Muscle of back (tissue), 13 donors: ENCODE measurements around the gene CPT1C. TPM values are rescaled to one million over a fixed set of nuclear protein-coding genes. Genes with fewer than 3 reads are reported as not detected.

Source experiments
- DNase-seq, 3 donors: peaks; one replicate each; pipeline versions ENCODE4 v3.0.0 to v3.0.0-alpha.2; 2013
- long read RNA-seq, 9 donors: transcript quantifications; one replicate each; lab custom pipeline, GENCODE V29; 2026
- polyA plus RNA-seq, 10 donors: library from polyadenylated mRNA; unstranded; fragments of 120-200 nt; gene quantifications; one replicate each; pipeline ENCODE4 v1.2.1, GENCODE V29; 2013; ENCODE audit not compliant: insufficient read length in 10 of 10

CPT1C gene
- 10 to 100 TPM in 3 of 10 donors, 1 to 10 TPM in 7; 7.0 to 21.4 (median 9.7) TPM for polyA plus RNA-seq
- long read RNA-seq, donor 1, partial matches to known transcripts: 0 of 2 reads
- long read RNA-seq, donor 1, other reads (novel, unspliced or antisense): 0 of 2 reads
- long read RNA-seq, donor 2, partial matches to known transcripts: 0 of 2 reads
- long read RNA-seq, donor 2, other reads (novel, unspliced or antisense): 0 of 2 reads
- long read RNA-seq, donor 3: 0 reads
- long read RNA-seq, donor 4, partial matches to known transcripts: 0 of 1 reads
- long read RNA-seq, donor 4, other reads (novel, unspliced or antisense): 0 of 1 reads
- long read RNA-seq, donor 5, partial matches to known transcripts: 0 of 1 reads
- long read RNA-seq, donor 5, other reads (novel, unspliced or antisense): 0 of 1 reads
- long read RNA-seq, donor 6: 0 reads
- long read RNA-seq, donor 7, partial matches to known transcripts: 0 of 1 reads
- long read RNA-seq, donor 7, other reads (novel, unspliced or antisense): 0 of 1 reads
- long read RNA-seq, donor 8: 0 reads
- long read RNA-seq, donor 9: 0 reads

- peak; percentile 71 to 91 (median 74) for DNase-seq
These were observed at the start of gene CPT1C for GRCh38 chr19:49690656-49691242. CPT1C (plus strand) TSS chr19:49691116; CDS start chr19:49692253, 1,137 bp downstream.

DNA sequence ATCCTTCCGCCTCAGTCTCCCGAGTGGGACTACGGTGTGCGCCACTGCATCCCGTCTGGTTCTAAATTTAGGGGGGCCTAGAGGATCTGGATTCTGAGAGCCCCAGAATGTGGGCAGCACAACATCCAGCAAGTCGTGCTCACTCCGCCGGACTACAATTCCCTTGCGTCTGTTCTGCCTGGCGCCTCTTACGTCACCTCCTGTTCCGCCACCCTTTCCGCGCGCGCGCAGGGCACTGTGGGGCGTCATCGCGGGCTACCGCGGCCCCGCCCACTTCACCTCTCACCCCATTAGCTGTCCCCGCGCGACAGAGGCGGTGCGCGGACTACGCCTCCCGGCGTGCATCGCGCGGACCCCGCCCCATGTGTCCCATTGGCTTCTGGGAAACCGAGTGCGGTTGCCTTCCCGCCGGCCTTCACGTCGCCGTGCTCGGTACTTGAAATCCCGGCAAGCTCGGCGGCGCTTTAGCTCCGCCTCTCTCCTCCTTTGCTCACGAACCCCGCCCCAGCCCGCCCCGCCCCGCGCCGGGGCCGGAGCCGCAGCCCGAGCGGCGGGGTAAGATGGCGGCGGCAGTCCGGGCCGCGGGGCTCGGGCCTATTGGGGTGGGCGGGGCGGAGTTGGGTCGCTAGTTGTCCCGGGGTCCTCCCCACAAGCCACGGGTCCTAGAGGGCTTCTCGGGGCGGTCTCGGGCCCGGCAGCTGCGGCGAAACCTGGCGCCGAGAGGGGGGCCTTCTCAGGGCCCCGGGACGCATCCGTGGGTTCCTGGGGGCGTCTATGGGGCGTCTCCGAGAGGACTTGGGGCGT, 49.0 kb upstream of the CPT1C start, which contains the start of gene SCAF1:
Gene SCAF1 (plus strand): TSS at position 522 of the 804 bp plus-strand sequence. CDS start 2,818 bp downstream, outside the sequence.
- peak; percentile 99 to 100 (median 100) for DNase-seq

DNA sequence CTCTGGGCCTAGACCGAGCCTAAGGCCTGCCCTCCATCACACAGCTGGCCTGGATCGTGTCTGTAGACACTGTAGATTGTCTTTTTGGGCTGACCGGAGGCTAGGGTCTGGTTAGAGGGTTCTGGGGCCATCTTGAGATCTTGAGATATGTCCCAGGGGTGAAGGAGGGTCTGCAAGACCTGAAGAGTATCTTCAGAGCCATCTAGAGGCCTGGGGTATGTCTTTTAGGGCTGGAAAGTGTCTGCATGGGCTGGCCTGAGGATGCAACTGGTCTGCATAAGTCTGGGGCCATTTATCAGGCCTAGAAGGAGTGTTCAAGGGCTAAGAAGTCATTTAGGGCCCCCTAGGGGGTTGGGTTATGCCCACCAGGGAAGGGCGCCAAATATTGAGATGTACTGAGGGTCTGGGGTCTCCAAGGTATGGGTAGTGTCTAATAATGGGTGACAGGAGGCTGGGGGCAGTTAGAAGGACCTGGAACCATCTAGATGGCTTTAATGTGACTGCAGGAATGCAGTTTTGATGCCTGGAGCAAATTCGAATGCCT, 48.4 kb upstream of the CPT1C start:
- DNase-seq: no peak

DNA sequence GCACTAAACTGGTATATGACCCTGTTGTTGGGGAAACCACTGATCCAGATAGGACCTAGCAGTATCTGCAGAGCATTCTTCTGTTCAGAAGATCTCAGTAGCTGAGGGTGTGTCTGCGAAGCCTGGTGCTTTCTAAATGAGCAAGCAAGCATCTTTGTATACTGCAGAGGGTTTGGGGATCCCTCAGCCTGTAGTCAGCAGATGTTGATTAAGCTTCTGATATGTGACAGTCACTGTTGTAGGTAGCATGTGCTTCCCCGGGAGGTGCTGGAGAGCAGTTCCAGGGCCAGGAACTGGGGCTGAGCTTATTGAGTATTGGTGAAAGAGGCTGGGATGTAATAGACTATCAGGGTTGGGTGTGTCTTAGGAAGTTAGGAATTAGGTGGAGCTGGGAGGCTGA, 47.5 kb upstream of the CPT1C start:
- DNase-seq: no peak

DNA sequence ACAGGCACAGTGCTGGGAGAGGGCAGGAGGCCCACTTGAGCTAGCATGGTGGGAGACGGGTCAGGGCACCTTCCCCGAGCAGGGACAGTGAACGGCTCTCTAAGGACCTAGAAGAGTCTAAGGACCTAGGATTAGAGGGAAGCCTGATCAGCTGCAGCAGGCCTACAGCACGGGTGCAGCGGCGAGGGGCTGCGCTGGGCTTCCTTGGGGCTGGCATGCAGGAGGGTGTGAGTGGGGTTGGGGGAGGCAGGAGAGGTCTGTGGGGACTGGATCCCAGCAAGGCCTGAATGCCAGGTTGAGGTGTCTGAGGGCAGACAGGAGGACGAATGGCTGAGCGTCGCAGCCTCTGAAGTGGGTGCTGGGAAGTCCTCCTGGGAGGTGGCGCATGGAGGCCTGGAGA, 45.3 kb upstream of the CPT1C start:
- no peak for DNase-seq

- no peak for DNase-seq
These were observed 44.9 kb upstream of the CPT1C start for GRCh38 chr19:49645995-49646394.

GRCh38 chr19:49646586-49646985, 44.3 kb upstream of the CPT1C start:
- no peak for DNase-seq

DNA sequence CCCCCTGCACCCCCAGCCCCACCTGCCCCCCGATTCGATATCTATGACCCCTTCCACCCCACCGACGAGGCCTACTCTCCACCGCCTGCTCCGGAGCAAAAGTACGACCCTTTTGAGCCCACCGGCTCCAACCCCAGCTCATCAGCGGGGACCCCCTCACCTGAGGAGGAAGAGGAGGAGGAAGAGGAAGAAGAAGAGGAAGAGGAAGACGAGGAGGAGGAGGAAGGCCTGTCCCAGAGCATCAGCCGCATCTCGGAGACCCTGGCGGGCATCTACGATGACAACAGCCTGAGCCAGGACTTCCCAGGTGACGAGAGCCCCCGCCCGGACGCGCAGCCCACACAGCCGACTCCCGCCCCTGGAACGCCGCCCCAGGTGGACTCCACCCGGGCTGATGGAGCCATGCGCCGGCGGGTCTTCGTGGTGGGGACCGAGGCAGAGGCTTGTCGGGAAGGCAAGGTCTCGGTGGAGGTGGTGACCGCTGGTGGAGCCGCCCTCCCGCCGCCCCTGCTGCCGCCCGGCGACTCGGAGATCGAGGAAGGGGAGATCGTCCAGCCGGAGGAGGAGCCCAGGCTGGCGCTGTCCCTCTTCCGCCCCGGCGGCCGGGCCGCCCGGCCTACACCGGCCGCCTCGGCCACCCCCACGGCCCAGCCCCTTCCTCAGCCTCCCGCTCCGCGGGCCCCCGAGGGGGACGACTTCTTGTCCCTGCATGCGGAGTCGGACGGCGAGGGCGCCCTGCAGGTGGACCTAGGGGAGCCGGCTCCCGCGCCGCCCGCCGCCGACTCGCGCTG, 39.7 kb upstream of the CPT1C start:
- no peak for DNase-seq

DNA sequence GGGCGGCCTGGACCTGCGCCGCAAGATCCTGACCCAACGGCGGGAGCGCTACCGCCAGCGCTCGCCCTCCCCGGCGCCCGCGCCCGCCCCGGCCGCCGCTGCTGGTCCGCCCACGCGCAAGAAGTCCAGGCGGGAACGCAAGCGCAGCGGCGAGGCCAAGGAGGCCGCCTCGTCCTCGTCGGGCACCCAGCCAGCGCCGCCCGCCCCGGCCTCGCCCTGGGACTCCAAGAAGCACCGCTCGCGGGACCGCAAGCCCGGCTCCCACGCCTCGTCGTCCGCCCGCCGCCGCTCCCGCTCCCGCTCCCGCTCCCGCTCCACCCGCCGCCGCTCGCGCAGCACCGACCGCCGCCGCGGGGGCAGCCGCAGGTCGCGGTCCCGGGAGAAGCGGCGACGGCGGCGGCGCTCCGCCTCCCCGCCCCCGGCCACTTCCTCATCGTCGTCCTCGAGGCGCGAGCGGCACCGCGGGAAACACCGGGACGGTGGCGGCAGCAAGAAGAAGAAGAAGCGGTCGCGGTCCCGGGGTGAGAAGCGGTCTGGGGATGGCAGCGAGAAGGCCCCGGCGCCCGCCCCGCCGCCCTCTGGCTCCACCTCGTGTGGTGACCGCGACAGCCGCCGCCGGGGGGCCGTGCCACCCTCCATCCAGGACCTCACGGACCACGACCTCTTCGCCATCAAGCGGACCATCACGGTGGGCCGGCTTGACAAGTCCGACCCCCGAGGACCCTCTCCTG, 38.9 kb upstream of the CPT1C start:
- DNase-seq: no peak

DNA sequence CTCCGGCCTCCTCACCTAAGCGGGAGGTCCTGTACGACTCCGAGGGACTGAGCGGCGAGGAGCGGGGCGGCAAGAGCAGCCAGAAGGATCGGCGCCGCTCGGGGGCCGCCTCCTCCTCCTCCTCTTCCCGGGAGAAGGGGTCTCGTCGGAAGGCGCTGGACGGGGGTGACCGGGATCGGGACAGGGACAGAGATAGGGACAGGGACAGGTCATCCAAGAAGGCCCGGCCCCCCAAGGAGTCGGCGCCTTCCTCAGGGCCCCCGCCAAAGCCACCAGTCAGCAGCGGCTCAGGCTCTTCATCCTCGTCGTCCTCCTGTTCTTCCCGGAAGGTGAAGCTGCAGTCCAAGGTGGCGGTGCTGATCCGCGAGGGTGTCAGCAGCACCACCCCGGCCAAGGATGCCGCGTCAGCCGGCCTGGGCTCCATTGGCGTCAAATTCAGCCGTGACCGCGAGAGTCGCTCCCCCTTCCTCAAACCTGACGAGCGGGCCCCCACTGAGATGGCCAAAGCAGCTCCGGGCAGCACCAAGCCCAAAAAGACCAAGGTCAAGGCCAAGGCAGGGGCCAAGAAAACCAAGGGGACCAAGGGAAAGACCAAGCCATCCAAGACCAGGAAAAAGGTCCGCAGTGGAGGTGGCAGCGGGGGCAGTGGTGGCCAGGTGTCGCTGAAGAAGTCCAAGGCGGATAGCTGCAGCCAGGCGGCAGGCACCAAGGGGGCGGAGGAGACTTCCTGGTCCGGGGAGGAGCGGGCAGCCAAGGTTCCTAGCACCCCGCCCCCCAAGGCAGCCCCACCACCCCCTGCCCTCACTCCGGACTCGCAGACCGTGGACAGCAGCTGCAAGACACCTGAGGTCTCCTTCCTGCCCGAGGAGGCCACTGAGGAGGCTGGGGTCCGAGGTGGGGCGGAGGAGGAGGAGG, 38.1 kb upstream of the CPT1C start:
- no peak for DNase-seq

DNA sequence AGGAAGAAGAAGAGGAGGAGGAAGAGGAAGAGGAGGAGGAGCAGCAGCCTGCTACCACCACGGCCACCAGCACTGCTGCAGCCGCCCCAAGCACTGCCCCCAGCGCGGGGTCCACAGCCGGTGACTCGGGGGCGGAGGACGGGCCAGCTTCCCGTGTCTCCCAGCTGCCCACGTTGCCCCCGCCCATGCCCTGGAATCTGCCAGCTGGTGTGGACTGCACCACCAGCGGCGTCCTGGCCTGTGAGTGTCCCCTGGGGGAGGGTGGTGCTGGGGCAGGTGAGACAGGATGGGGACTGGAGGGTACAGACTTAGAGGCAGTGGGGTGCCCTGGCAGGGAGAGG, 37.5 kb upstream of the CPT1C start:
- DNase-seq: no peak

DNA sequence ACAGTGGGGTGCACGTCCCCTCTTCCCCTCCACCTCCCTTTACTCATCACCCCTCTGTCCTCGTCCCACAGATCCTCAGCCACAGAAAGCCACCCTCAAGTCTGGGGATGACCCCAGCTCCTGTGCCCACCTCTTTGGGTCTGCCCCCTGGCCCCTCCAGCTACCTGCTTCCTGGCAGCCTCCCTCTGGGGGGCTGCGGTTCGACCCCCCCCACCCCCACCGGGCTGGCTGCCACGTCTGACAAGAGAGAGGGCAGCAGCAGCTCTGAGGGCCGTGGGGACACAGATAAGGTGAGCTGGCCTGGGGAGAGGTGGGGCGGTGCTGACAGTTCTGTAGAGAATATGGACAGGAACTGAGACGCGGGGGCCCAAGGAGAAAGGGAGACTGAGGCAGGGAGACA, 36.3 kb upstream of the CPT1C start:
- DNase-seq: no peak

DNA sequence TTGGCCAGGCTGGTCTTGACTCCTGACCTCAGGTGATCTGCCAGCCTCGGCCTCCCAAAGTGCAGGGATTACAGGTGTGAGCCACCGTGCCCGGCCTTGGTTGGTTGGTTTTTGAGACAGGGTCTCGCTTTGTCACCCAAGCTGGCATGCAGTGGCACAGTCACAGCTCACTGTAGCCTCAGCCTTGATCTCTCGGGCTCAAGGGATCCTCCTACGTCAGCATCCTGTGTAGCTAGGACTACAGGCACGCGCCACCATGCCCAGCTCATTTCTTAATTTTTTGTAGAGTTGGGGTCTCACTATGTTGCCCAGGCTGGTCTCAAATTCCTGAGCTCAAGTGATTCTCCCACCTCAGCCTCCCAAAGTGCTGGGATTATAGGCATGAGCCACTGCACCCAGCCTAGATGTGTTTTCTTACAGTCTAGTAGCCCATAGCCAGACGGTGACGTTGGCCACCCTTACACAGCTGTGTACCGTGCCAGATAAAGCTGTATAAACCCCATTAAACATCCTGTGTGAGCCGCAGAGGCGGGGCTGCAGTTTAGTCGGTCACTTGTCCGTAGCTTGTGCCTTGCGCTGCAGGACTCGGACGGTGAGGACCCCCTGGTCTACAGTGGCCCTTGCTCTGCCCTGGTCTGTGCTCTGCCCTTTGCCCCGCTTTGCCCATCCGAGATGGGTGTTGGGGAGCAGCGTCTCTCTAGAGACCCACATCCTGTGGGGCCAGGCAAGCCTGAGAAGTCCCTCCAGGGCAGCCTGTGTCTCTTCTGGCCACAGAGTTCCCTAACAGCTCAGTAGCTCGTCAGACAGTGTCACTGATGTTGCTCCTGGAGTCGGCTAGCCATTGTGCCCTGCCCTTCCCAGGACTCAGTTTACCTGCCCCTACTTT, 35.1 kb upstream of the CPT1C start:
- DNase-seq: no peak

- no peak for DNase-seq
These were observed 34.3 kb upstream of the CPT1C start for GRCh38 chr19:49656456-49657109.

DNA sequence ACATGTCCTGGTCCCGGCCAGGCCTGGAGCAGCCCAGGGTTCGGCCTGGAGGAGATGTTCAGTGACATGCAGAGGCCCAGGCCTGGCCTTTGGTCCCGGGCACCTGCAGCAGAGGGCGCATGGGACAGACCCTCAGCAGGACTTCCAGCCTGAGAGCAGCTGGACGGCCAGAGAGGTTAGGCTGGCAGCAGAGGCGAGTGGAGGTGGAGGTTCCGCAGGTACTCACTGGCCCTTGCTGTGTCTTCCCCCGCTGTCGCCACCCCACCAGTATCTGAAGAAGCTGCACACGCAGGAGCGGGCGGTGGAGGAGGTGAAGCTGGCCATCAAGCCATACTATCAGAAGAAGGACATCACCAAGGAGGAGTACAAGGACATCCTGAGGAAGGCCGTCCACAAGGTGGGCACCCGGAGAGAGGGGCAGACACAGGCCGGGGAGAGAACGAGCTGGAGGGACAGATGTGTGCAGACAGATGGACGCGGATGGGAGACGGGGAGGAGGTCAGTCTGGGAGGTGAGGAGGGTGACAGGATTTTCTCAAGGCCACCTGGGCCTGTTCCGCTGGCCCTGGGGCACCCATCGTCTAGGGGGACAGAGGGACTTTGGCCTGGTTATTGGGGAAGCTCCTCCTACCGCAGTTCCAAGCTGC, 33.3 kb upstream of the CPT1C start:
- DNase-seq: no peak

DNA sequence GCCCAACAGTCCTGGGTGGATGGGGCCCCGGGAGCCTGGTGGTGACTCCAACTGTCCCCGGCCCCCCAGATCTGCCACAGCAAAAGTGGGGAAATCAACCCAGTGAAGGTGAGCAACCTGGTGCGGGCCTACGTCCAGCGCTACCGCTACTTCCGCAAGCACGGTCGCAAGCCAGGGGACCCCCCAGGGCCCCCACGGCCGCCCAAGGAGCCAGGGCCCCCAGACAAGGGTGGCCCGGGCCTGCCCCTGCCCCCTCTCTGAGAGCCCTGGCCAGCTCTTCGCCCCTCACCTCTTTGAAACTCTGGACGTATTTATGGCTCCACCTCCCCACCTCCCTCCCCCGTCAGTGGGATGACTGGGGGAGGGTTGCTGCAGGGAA, 32.8 kb upstream of the CPT1C start:
- no peak for DNase-seq
